Limb (tissue), 2 donors: Measurements from ENCODE around the gene DYDC2.
A peak's percentile ranks its signal among the peaks of the same experiment; 100 is the strongest.
"Not testable (repeated sequence)": the region's sequence is repeated elsewhere in the genome, so short reads cannot be mapped to it uniquely, and the experiment has no call there.

ENCODE experiments used
- DNase-seq, 2 donors: peaks; one replicate each; pipeline ENCODE4 v3.0.0-alpha.2; 2016; ENCODE audit errors: extremely low spot score in 2 of 2

Gene DYDC2

DNA sequence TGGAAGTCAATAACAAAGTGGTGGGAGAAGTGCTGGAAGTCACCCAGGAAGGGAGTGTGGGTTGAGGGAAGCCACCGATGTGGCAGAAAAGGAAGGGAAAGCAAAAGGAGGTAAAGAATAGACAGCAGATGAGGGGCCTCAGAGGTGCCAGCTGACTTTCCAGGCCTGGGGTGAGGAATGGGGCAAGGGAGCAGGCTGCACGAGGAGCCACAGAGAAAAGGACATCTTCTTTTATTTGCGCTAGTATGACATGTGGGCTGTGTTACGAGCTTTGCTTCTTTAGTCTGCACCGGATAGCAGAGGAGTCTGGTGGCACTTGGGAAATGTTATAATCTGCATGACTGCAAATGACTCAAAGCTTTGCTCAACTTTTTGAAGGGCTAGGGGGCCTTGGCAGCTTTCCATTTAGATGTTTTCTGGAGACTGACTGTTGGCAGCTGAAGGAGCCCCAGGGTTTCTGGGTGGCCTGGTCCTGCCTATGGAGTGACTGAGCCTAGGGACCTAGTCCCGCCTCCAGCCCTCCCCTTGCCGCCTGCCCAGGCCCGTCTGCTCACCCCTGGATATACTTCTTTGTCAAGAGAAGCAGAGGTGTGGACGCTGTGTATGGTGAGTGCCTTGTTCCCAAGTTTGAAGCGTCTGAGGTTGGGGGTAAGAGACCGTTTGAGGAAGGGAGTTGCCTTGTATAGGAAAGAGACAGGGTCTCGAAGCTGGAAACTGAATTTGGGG, 56.9 kb downstream of the DYDC2 start:
- DNase-seq, result peak; percentile 47 to 55

DNA sequence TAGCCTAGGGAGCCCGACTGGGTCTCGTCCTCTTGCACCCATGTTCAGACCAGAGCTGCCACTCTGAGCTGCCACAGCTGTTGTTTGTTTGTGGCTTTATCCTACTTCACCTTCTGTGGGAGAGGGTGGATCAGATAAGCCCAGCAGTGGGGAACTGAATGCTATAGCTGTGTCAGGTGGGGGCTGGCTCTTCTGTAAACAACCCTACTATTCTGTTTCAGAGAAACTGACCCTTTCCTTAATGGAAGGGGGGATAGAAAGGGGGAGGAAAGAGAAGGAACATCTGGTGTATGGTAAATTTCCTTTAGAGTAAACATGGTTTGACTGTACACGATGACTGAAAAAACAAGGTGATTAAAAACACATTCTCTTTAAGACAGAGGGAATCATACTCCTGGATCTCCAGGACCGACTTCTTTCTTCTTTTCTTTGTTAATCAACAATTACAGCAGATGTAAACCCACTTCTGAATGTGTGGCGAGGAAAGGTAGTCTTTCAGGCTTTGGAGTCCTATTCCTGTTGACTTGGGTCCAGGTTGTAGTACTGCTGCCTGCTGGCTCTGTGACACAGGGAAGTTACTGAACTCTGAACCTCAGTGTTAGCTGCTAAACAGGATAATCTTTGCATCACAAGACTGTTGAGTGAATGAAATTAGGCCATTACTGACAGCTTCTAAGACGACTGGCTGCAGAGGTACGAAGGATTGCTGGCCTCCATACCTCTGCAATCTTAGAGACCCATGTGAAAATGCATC, 57.7 kb downstream of the DYDC2 start:
- DNase-seq, result no peak

DNA sequence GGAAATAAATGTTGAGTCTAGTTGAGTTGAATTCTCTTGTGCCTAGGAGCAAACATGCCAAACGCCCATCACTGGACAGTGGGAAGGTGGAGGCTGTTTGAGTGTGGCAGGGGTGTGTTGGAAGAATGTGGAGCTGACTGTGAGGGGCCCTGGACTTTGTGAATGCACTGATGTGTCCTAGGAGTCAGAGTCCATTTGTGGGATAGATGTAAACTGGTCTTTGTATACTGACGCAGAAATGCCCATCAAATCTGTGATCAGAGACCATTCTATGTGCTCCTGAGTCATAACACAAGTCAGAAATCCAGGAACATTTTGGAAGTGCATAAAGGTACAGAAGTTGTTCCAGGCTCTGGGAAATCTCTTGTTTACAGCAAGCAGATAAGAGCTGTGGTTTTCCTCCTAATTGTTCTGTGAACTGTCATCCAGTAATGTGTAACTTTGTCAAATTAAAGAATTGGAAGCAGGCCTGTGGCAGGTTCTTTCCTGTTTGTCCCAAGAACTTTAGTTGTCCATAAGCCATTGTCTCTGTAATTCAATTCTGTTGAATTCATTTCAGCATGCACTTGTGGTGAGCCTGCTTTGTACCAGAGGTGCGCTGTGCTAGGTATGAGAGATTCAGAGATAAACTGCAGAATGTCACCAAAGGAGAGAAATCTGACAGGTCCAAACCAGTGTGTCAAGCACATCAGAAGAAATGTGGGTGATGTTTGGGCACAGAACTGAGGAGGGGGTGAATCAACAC, 59.3 kb downstream of the DYDC2 start:
- DNase-seq, result no peak

DNA sequence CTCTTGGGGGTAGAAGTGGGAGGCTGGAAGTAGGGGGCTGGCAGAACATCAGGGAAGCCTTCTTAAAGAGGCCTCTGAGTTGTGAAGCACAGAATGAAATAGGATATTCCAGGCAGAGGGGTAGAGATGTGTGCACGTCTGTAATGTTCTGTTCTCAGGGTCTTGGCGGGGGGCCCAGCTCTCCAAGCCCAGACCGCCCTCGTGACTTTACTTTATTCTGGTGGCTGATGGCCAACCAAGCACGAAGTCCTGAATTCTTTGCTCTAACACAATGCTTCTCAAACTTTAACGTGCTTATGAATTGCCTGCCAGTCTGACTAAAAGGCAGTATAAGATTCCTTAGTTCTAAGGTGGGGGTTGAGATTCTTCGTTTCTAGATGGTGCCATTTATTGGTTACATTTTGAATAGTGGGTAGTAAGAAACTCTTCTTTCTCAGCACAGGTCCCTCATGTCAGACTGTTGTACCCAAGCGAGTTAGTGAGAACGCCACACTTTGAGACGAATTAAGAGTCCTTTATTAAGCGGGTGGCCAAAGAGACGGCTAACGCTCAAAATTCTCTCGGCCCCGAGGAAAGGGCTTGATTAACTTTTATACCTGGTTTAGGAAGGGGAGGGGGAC, 60.0 kb downstream of the DYDC2 start:
- peak; percentile 80 to 86 for DNase-seq

DNA sequence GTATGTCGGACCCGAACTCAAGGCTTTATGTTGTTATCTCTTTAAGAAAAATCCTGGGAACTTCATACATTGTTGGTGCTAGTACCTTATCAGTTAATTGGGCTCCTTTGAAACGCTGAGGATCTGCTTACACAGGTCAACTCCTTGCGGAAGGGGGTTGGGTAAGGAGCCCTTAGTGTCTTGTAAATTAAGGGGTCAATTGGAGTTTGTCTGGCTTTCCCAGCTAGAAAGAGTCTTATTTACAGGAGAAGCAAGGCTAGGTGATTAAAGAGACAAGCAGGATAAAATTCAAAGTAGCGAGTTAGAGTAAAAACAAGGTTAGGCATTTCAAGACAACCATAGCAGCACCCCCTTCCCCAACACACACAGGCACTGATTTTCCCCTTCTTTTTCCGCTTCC, 60.7 kb downstream of the DYDC2 start:
- not testable (repeated sequence) for DNase-seq
